ENCODE measurements around the gene GUSB. TPM values are rescaled to one million over a fixed set of nuclear protein-coding genes. Genes with fewer than 3 reads are reported as not detected.

GUSB gene
- total and polyA plus RNA-seq, 9 of the 15 experiments (the other 6 are each of a cell fraction or from before 2014, with no cell fraction given), result 22.7 to 102 (median 60.1) TPM

- TF ChIP-seq HIVEP1 (CRISPR knock-in tag; IDR thresholded peaks at IDR 0.05) (peak; percentile 67; the same call in 1 of the 2 replicates), MAZ (CRISPR knock-in tag; conservative IDR thresholded peaks at IDR 0.05 in 1 of 2, IDR thresholded peaks at IDR 0.05 in 1 of 2) (peak; percentile 99 to 100), ZNF668 (CRISPR knock-in tag; IDR thresholded peaks at IDR 0.05) (0 out of 2 replicates have a peak, but pooled peaks have one; percentile 39), SOX6 (IDR thresholded peaks at IDR 0.05) (0 out of 2 replicates have a peak, but pooled peaks have one; percentile 54), ATF1 (CRISPR knock-in tag; IDR thresholded peaks at IDR 0.05) (peak; percentile 92), ATF1 (tag; IDR thresholded peaks at IDR 0.05) (peak; percentile 99), SNIP1 (IDR thresholded peaks at IDR 0.05; ENCODE audit: low read depth) (no peak), RCOR1 (IDR thresholded peaks at IDR 0.05; ENCODE audit: borderline replicate concordance in 1 of 2, low read depth in 2 of 2, low read length in 2 of 2) (peak in 1 of 2 experiments; percentile 13; a peak in 1 of 4 replicates), TFAM (CRISPR knock-in tag; conservative IDR thresholded peaks at IDR 0.05) (no peak), DDX20 (tag; IDR thresholded peaks at IDR 0.05; ENCODE audit: low read depth) (no peak), HSF4 (CRISPR knock-in tag; IDR thresholded peaks at IDR 0.05; ENCODE audit: borderline replicate concordance) (no peak), ZNF12 (CRISPR knock-in tag; IDR thresholded peaks at IDR 0.05) (peak; percentile 84), HES1 (IDR thresholded peaks at IDR 0.05; ENCODE audit: low read depth) (no peak), GABPA (tag; conservative IDR thresholded peaks at IDR 0.05; ENCODE audit: low read depth) (peak; percentile 59), BRD4 (IDR thresholded peaks at IDR 0.05) (no peak), ZBTB11 (CRISPR knock-in tag; IDR thresholded peaks at IDR 0.05) (0 out of 6 replicates have a peak, but pooled peaks of 1 of the 3 experiments have one; percentile 24), JUND (IDR thresholded peaks at IDR 0.05; ENCODE audit: borderline replicate concordance, low read depth, low read length) (peak; percentile 77), JUND (tag; IDR thresholded peaks at IDR 0.05; ENCODE audit: borderline replicate concordance, low read depth, low read length) (peak; percentile 66; the same call in 1 of the 3 replicates), POLR3G (IDR thresholded peaks at IDR 0.05; ENCODE audit: extremely low read depth, insufficient read length, insufficient replicate concordance) (no peak), ARID1B (IDR thresholded peaks at IDR 0.05) (peak; percentile 33; the same call in 1 of the 2 replicates), KLF16 (IDR thresholded peaks at IDR 0.05) (peak; percentile 83; the same call in 1 of the 2 replicates), SRSF7 (optimal IDR thresholded peaks at IDR 0.05; ENCODE audit: low read depth, low read length) (peak; percentile 55), CHD2 (IDR thresholded peaks at IDR 0.05; ENCODE audit: low read depth, low read length) (0 out of 2 replicates have a peak, but pooled peaks have one; percentile 11), NR4A1 (CRISPR knock-in tag; IDR thresholded peaks at IDR 0.05) (0 out of 2 replicates have a peak, but pooled peaks have one; percentile 5), NR4A1 (tag; IDR thresholded peaks at IDR 0.05) (peak; percentile 84; the same call in 1 of the 2 replicates), ZNF143 (CRISPR knock-in tag; IDR thresholded peaks at IDR 0.05) (no peak)
Measured at GRCh38 chr7:65981965-65982792, at the start of gene GUSB (continued).

Measured in K562 (cell line).